GM19193 (cell line): ENCODE data around the gene HTRA2.

Experiments
- POLR2A ChIP-seq: IDR thresholded peaks from 4 replicates; pipeline ENCODE4 v1.6.1; 2011; ENCODE audit not compliant: insufficient read depth, insufficient read length; ENCODE audit errors: extremely low read depth

Gene HTRA2

GRCh38 chr2:74536166-74536950, 6.6 kb downstream of the HTRA2 start:
- no peak for TF ChIP-seq POLR2A

- no peak for TF ChIP-seq POLR2A
Observed at GRCh38 chr2:74537140-74537539, 7.4 kb downstream of the HTRA2 start.

- TF ChIP-seq POLR2A = no peak
Observed at GRCh38 chr2:74538881-74539339, 9.2 kb downstream of the HTRA2 start.

GRCh38 chr2:74540291-74540690, 10.6 kb downstream of the HTRA2 start:
- TF ChIP-seq POLR2A = no peak

GRCh38 chr2:74542978-74543377, 13.2 kb downstream of the HTRA2 start:
- TF ChIP-seq POLR2A = no peak

GRCh38 chr2:74544634-74545033, 14.9 kb downstream of the HTRA2 start:
- no peak for TF ChIP-seq POLR2A

- TF ChIP-seq POLR2A = no peak
Observed at GRCh38 chr2:74546004-74546403, 16.3 kb downstream of the HTRA2 start.

- no peak for TF ChIP-seq POLR2A
Observed at GRCh38 chr2:74548285-74548899, 18.7 kb downstream of the HTRA2 start.

- peak; percentile 53 for TF ChIP-seq POLR2A
Observed at GRCh38 chr2:74548900-74549826, 19.4 kb downstream of the HTRA2 start.

- TF ChIP-seq POLR2A = no peak
Observed at GRCh38 chr2:74550231-74550630, 20.5 kb downstream of the HTRA2 start.

GRCh38 chr2:74551530-74551929, 21.8 kb downstream of the HTRA2 start:
- no peak for TF ChIP-seq POLR2A

GRCh38 chr2:74551942-74552913, 22.5 kb downstream of the HTRA2 start:
- TF ChIP-seq POLR2A = no peak

GRCh38 chr2:74552914-74553811, 23.4 kb downstream of the HTRA2 start:
- no peak for TF ChIP-seq POLR2A
